Measurements from ENCODE around the gene IL17C.
A peak's percentile ranks its signal among the peaks of the same experiment; 100 is the strongest.
"Not testable (repeated sequence)": the region's sequence is repeated elsewhere in the genome, so short reads cannot be mapped to it uniquely, and the experiment has no call there.

IL17C gene

DNA sequence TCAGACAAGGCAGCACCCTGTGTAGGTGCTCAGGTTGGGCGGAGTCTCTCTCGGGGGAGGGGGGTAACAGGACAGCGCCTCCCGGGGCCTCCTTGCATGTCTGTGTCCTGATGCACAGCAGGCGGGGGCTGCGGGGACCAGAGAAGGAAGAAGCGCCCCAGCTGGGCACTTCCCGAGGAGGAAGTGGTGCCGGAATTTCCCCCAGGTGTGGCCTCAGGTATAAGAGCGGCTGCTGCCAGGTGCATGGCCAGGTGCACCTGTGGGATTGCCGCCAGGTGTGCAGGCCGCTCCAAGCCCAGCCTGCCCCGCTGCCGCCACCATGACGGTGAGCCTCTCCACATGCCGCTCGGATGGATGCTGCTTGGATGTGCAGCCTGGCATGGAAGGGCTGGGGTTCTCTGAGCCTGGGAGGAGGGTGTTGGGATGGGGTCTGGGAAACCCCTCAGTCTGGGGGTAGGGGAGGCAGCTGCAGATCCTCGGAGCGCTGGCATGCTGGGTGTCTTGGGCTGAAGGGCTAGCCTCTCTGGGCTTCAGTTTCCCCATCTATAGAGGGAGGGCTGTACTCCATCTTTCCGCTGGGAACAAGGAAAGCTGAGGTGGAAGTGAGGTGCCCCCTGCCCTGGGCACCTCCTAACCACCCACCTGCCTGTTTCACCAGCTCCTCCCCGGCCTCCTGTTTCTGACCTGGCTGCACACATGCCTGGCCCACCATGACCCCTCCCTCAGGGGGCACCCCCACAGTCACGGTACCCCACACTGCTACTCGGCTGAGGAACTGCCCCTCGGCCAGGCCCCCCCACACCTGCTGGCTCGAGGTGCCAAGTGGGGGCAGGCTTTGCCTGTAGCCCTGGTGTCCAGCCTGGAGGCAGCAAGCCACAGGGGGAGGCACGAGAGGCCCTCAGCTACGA lies at the start of gene IL17C:
Gene IL17C (plus strand): TSS at position 250 of the 908 bp plus-strand sequence. CDS start 70 bp downstream, at position 320.
- peak; percentile 6 for DNase-seq

- DNase-seq, result no peak
Measured at GRCh38 chr16:88588754-88589153, 49.6 kb upstream of the IL17C start.

GRCh38 chr16:88589441-88589840 lies 48.9 kb upstream of the IL17C start:
- DNase-seq, result no peak

DNA sequence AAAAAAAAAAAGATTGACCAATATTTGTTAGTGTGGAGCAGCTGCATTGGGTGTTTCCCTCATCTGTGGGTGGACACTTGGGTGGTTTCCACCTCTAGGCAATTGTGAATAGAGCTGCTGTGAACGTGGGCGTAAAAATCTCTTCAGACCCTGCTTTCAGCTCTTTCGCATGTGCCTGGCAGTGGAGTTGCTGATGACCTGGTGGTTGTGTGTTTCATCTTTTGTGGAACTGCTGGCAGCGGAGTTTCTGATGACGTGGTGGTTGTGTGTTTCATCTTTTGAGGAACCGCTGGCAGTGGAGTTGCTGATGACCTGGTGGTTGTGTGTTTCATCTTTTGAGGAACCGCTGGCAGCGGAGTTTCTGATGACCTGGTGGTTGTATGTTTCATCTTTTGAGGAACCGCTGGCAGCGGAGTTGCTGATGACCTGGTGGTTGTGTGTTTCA lies 46.8 kb upstream of the IL17C start:
- no peak for DNase-seq

DNA sequence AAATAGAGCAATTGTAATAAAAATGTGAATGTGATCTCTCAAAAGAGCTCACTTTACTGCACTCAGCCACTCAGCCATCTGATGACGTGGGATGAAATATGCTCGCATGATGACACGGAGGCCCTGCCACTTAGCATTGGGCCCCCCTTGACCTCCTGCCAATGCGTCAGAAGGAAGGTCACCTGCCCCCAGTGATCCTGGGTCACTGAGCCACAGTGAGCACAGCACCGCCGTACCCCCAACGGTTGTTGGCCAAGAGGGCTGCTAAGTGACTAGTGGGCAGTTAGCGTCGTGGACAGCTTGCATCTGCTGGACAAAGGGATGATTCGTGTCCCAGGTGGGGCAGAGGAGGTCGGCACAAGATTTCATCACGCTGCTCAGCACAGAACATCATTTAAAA lies 45.3 kb upstream of the IL17C start:
- DNase-seq, result no peak

GRCh38 chr16:88593489-88593888 lies 44.9 kb upstream of the IL17C start:
- no peak for DNase-seq

DNA sequence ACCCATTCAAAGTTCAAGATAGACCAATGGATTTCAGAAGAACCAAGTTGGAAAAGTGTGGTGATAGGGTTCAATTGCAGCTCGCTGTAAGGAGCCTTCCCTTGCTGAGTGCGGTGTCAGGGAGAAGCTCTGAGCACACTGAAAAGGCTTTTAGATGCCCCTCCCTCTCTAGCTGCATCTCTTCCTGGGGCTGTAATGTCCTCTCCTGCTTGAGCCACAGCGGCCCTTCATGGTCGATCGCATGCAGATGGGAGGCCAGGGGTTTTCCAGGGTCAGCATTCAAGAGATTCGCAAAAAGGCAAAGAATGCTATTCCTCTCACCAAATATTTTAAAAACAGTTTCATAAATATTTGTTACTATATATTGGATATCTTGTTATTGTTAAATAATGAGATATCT lies 44.5 kb upstream of the IL17C start:
- DNase-seq, result no peak

DNA sequence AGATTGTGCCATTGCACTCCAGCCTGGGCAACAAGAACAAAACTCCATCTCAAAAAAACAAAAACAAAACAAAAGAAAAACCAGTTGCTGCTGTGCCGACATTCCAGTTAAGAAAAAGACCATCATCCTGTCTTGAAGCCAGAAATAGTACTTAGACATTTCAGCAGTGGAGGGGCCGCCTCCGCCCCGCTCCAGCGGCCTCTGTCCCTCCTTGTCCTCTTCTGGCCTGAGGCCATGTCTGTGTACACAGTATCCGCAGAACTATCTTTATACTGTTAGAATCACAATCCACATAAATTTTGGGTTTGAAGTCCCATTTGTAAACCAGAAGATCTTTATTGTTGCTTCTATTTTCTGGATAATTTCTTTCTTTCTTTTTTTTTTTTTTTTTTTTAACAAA lies 43.3 kb upstream of the IL17C start:
- no peak for DNase-seq

DNA sequence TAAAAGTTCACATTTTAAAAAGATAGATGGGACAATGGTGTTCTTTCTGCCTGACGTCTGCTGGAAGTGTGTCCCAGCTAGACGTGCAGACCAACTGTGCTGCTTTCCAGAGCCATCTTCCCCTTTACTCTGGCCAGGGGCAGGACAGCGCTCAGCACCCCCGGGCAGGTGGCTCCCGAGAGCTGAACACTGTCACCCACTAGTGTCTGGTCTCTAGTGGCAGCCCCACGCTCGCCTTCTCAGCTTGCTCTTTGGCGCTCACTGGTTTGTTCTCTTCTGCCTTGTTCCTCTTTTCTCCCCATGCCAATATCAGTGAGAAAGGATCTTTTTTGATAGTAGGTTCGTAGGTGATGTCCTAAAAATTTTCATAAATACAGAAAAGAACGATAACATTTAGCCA lies 42.5 kb upstream of the IL17C start:
- DNase-seq, result no peak

GRCh38 chr16:88596483-88596882 lies 41.9 kb upstream of the IL17C start:
- no peak for DNase-seq

DNA sequence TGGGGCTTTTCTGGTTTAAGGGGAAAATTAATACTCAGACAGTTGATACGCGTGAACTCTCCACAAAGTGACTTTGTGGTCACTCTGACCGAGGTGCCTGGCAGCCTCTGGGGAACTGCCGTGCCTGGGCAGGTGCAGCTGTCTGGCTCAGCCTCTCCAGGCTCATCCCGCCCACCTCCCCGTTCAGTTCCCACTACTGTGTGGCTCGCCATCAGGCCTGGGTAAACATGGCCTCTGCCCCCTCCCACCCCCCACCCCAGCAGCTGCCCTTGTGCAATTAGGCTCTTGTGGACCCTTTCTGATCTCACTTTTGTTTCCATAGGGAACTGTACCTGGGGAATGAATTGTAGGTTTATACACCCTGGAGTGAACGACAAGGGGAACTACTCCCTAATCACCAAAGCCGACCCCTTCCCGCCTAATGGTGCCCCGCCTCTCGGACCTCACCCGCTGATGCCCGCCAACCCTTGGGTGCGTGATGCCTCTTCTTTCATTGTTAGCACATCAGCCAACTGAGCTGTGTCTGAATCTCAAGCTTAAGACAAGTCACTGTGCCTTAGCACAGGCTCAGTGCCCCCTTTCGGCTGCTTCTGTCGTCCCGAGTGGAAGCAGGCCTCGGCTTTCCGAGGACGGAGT lies 40.4 kb upstream of the IL17C start:
- DNase-seq, result no peak

GRCh38 chr16:88599092-88599733 lies 39.2 kb upstream of the IL17C start:
- no peak for DNase-seq

DNA sequence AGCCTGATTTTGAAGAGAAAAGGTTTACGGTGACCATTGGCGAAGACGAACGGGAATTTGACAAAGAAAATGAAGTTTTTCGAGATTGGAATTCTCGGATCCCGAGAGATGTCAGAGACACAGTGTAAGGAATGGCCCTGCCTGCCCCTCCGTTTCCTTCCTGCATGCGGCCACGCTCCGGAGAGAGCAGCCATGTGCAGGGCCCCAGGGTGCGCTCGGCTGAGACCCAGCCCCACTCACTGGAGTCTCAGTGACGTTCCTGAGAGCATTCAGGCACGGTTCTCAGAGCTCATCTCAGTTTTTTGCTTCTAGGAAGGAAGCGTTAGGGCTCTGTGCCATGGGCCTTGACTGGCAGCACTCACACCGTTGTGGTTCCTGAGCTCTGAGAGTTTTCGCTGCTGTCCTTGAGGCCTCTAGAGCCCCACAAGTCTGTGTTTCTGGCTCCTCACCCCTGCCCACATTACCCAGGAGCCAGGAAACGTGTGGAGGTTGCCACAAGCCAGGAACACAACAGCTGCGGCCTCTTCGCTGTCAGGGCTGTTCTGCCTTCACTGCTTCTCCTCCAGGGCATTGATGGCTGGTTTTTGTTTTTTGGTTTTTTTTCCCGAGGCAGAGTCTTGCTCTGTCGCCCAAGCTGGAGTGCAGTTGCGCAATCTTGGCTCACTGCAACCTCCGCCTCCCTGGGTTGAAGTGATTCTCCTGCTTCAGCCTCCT lies 38.4 kb upstream of the IL17C start:
- DNase-seq, result no peak

- DNase-seq, result no peak
Measured at GRCh38 chr16:88600539-88600896, 37.9 kb upstream of the IL17C start.

DNA sequence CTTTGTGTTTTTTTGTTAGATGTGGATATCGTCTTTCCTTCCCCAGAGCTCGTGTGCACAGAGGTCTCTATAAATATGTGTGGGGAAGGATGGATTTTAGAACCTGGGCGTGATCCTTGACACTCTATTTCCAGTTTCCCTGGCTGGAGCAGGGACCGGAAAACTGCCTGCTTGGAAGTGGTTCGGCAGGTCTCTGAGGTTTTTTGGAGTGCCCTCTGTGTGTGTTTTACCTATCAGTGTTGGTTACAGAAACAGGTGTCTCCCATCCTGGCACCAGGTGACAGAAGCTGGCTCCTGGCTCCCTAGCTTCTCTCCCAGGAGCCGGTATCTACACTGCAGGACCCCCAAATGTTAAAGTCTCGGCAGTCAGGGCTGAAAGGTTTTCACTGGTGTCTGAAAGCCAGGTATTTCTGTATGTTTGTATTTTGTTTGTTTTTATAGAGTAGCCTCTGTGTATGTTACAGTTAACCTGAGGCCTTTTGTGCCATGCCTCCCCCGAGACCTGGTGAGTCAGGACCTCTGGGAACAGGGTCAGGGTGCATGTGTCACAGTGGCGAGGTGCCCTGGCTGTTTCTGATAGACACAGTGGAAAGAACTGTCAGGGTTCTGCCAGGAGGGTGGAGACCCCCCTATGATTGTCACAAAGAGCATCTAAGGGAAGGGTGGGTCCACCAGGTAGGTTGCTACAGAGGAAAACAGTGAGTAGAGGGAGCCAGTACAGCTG lies 36.9 kb upstream of the IL17C start:
- DNase-seq, result no peak

DNA sequence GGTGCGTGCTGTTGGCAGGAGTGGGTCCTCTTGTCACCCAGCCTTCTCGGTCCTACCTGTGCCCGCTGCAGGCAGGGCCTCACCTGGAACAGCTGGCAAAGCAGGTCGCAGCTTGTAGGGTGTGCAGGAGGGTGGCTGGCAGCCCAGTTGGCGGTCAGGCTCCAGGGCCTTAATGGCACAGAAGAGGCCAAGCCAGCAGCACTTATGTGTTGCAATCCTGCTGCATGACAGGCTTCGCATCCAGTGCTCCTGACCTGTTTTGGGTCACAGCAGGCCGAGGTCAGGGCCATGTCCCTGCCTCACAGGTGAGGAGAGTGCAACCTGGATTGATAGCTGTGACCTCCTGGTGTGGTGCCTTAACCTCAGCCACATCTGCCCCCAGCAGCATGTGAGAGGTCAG lies 36.3 kb upstream of the IL17C start:
- DNase-seq, result no peak

DNA sequence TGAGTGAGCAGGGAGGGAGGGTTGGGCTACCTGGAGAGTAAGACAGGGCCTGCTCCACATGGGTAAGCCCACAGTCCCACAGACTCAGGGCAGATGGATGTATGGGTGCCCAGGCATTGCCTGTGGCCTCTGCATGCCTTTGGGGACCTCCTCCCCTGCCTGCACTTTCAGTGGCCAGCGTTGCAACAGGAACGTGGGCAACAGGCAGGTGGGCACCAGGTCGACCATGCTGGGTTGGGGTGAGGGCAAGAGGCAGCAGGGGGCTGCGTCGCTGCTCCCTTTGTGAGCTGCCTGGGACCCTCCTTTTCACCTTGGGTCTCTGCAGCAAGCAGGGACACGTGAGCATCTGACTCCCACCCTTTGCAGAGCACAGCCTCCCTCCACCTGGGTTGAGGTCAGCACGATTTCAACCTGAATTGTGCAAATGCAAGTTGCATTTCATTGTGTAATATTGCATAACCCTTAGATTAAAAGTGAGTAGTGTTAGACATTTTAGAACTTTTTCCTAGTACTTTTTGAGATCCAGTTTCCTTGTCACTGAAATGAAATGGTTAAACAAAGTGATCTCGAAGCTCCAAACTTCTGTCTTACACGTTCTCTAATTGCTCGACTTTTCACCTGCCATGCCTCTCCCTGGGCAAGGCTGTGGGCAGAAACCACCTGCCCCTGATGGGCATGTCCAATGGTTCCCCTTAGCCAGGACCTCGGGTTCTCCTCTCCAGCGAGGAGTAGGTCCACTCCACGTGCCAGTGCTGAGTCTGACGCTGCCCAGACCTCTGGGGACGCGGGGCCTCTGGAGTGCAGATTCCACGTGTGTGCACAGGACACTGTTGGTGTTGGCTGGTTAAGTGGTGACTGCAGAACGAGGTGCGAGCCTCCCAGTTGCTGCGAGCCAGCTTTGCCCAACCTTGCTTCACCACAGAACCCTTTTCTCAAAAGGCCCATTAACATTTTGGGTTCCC lies 32.9 kb upstream of the IL17C start:
- no peak for DNase-seq

DNA sequence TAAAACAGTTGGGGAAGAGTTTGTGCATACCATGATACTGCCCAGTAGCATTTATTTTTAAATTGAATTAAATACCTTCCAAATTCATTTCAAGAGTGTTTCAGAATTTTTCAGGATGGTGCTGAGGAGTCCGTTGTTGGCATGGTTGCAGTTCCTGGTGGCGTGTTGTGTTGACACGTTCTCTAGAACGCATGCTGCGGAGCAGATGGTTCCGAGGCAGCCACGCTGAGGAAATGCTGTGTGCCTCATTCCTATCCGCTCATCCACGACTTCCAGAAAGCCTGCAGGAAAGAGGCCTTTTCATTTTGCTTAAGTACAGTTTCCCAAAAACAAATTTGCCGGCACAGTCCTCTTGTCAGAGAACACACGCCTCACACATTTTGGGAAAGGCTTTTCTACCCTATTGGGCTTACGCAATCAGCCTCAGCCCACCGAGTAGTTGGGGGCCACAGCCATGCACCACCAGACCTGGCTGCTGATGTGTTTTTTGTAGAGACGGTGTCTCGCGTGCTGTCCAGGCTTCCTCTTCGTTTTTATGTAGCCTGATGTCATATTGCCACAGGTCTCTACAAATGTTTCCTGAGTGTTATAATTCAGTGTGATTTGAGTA lies 32.1 kb upstream of the IL17C start:
- no peak for DNase-seq

DNA sequence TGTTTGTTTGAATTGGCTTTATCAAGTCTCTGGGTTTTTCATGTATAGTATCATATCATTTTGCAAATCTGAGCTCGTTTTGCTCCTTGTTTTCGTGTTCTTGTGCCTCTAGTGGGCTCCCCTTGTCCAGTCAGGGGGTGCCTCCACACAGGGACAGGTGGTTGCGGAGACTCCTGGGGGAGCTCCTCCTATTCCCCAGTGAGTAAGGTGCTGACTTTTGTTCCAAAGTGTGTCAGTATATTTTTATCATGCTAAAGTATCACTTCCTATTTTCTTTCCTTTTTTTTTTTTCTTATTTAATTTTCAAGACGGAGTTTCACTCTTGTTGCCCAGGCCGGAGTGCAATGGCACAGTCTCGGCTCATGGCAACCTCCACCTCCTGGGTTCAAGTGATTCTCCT lies 30.3 kb upstream of the IL17C start:
- no peak for DNase-seq

GRCh38 chr16:88609426-88609825 lies 28.9 kb upstream of the IL17C start:
- not testable (repeated sequence) for DNase-seq

GRCh38 chr16:88610080-88610479 lies 28.3 kb upstream of the IL17C start:
- no peak for DNase-seq

All from NCI-H2029 treated with DMSO at 0.1 percent for 48 hours (cell line).